Endodermal cell (in vitro differentiated cells): Measurements from ENCODE around the gene SMIM41. TPM values are rescaled to one million over a fixed set of nuclear protein-coding genes. Genes with fewer than 3 reads are reported as not detected.

Source experiments
- DNase-seq: peaks from one replicate; pipeline ENCODE4 v3.0.0-alpha.2; 2017
- H3K27ac ChIP-seq: 2 replicates; pipeline ENCODE4 v1.5.1; 2013; ENCODE audit warnings: mild to moderate bottlenecking, low read depth, low read length, moderate library complexity
- H3K27me3 ChIP-seq: 2 replicates; pipeline ENCODE4 v1.6.1; 2013; ENCODE audit warnings: mild to moderate bottlenecking, low read length, moderate library complexity; ENCODE audit not compliant: insufficient read depth, control insufficient read depth, poor library complexity, severe bottlenecking
- H3K36me3 ChIP-seq: 2 replicates; pipeline ENCODE4 v1.7.0; 2013; ENCODE audit warnings: mild to moderate bottlenecking, low read length, moderate library complexity; ENCODE audit not compliant: control insufficient read depth, insufficient read depth
- H3K4me1 ChIP-seq: one replicate; pipeline ENCODE4 v1.7.0; 2013; ENCODE audit warnings: low read length; ENCODE audit not compliant: control insufficient read depth, insufficient read depth
- H3K4me3 ChIP-seq: 2 replicates; pipeline ENCODE4 v1.5.1; 2013; ENCODE audit warnings: mild to moderate bottlenecking, low read length, moderate library complexity
- H3K9ac ChIP-seq: 2 replicates; pipeline ENCODE4 v1.6.1; 2013; ENCODE audit warnings: mild to moderate bottlenecking, low read length, moderate library complexity; ENCODE audit not compliant: poor library complexity, severe bottlenecking; ENCODE audit errors: extremely low read depth
- H3K9me3 ChIP-seq: 2 replicates; pipeline ENCODE4 v1.6.1; 2013; ENCODE audit warnings: mild to moderate bottlenecking, low read length, moderate library complexity; ENCODE audit not compliant: control insufficient read depth
- H3K27ac Mint-ChIP-seq: 2 replicates; pipeline ENCODE4 v1.8.0; 2020; ENCODE audit warnings: mixed read lengths
- H3K27me3 Mint-ChIP-seq: 2 replicates; pipeline ENCODE4 v1.8.0; 2021; ENCODE audit warnings: mild to moderate bottlenecking, mixed read lengths; ENCODE audit not compliant: insufficient read depth
- H3K36me3 Mint-ChIP-seq: 2 replicates; pipeline ENCODE4 v1.8.0; 2020; ENCODE audit warnings: low read depth, mixed read lengths
- H3K4me1 Mint-ChIP-seq: 2 replicates; pipeline ENCODE4 v1.8.0; 2020; ENCODE audit warnings: mixed read lengths
- H3K4me3 Mint-ChIP-seq: 2 replicates; pipeline ENCODE4 v1.8.0; 2020; ENCODE audit warnings: mild to moderate bottlenecking, moderate library complexity, mixed read lengths
- H3K9me3 Mint-ChIP-seq: 2 replicates; pipeline ENCODE4 v1.8.0; 2020; ENCODE audit warnings: mild to moderate bottlenecking, mixed read lengths
- WGBS, 2 experiments: methylation state at CpG; one replicate each; pipeline versions ENCODE4 v1.1.5 to v1.1.7; 2013; ENCODE audit warnings: missing lambda C conversion rate in 2 of 2, mixed read lengths in 1 of 2; ENCODE audit not compliant: insufficient coverage in 1 of 2, insufficient read length in 1 of 2; 5-methylcytosine and 5-hydroxymethylcytosine counted together
- total RNA-seq, 2 donors: library from RNA; stranded (reverse); fragmentation: NEBNext Ultra II Directional in 1 of 2; extraction: Animal tissue kit (Norgen Biotek cat#: 25700) in 1 of 2; gene quantifications; 2 replicates in 1 of 2; 3 replicates in 1 of 2; pipeline ENCODE4 v1.2.1, GENCODE V29; 2021
- TF ChIP-seq, protein P1 (sequence below): fragments of 200-600 bp; sonication (generic); conservative IDR thresholded peaks from 2 replicates; pipeline ENCODE4 v1.5.0; 2021; ENCODE audit warnings: antibody characterized with exemption, mild to moderate bottlenecking

SMIM41 gene
- total RNA-seq, 2 donors from 2014 or later, result not detected

GRCh38 chr12:52141875-52142274, 62.4 kb downstream of the SMIM41 start:
- Histone ChIP-seq H3K27me3 (no peaks in the 10 kb centered on the region), H3K4me3 (no peak overlapping the region), H3K4me1 (no peaks in the 10 kb centered on the region), H3K9ac (no peak overlapping the region), H3K27ac (no peak overlapping the region), H3K36me3 (no peaks in the 10 kb centered on the region), H3K9me3 (no peaks in the 10 kb centered on the region)
- 89 to 92% methylated on average over 4 to 8 of the region's 8 CpGs for WGBS, 2 experiments
- Mint-ChIP-seq H3K4me1 (peaks cover 8% of the 10 kb centered on the region), H3K27me3 (peaks cover 5% of the 10 kb centered on the region), H3K9me3 (no peaks in the 10 kb centered on the region), H3K36me3 (no peaks in the 10 kb centered on the region), H3K27ac (no peak overlapping the region), H3K4me3 (no peak overlapping the region)
- TF ChIP-seq, protein P1, sequence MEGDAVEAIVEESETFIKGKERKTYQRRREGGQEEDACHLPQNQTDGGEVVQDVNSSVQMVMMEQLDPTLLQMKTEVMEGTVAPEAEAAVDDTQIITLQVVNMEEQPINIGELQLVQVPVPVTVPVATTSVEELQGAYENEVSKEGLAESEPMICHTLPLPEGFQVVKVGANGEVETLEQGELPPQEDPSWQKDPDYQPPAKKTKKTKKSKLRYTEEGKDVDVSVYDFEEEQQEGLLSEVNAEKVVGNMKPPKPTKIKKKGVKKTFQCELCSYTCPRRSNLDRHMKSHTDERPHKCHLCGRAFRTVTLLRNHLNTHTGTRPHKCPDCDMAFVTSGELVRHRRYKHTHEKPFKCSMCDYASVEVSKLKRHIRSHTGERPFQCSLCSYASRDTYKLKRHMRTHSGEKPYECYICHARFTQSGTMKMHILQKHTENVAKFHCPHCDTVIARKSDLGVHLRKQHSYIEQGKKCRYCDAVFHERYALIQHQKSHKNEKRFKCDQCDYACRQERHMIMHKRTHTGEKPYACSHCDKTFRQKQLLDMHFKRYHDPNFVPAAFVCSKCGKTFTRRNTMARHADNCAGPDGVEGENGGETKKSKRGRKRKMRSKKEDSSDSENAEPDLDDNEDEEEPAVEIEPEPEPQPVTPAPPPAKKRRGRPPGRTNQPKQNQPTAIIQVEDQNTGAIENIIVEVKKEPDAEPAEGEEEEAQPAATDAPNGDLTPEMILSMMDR, result no peak
- DNase-seq, result no peak

- Histone ChIP-seq H3K27ac (no peak overlapping the region), H3K9ac (no peak overlapping the region), H3K27me3 (no peaks in the 10 kb centered on the region), H3K36me3 (no peaks in the 10 kb centered on the region), H3K4me3 (no peak overlapping the region), H3K9me3 (no peaks in the 10 kb centered on the region), H3K4me1 (no peaks in the 10 kb centered on the region)
- 92 to 95% methylated on average over 4 to 5 of the region's 5 CpGs for WGBS, 2 experiments
- H3K36me3 Mint-ChIP-seq, result no peaks in the 10 kb centered on the region
- peaks cover 5% of the 10 kb centered on the region for H3K27me3 Mint-ChIP-seq
- TF ChIP-seq, protein P1, result no peak
- no peaks in the 10 kb centered on the region for H3K9me3 Mint-ChIP-seq
- no peak overlapping the region for H3K27ac Mint-ChIP-seq
- no peak for DNase-seq
- H3K4me3 Mint-ChIP-seq, result no peak overlapping the region
- peaks cover 8% of the 10 kb centered on the region for H3K4me1 Mint-ChIP-seq
Measured at GRCh38 chr12:52142431-52142830, 62.9 kb downstream of the SMIM41 start.

- TF ChIP-seq, protein P1, result no peak
- Mint-ChIP-seq H3K36me3 (no peaks in the 10 kb centered on the region), H3K27me3 (no peaks in the 10 kb centered on the region), H3K4me1 (peaks cover 6% of the 10 kb centered on the region), H3K4me3 (no peak overlapping the region), H3K9me3 (no peaks in the 10 kb centered on the region), H3K27ac (peak overlapping the region; percentile 39)
- H3K27ac ChIP-seq, result peak overlapping the region; percentile 7
- H3K9ac ChIP-seq, result no peak overlapping the region
- DNase-seq, result no peak
- H3K27me3 ChIP-seq, result no peaks in the 10 kb centered on the region
- no peak overlapping the region for H3K4me3 ChIP-seq
- H3K36me3 ChIP-seq, result no peaks in the 10 kb centered on the region
- WGBS, 2 experiments, result 93 to 94% methylated on average over 10 to 16 of the region's 16 CpGs
- no peaks in the 10 kb centered on the region for H3K4me1 ChIP-seq
- no peaks in the 10 kb centered on the region for H3K9me3 ChIP-seq
Measured at GRCh38 chr12:52144512-52145227, 65.2 kb downstream of the SMIM41 start.
